HFFc6 (cell line): ENCODE results near the gene TTC24. TPM values are rescaled to one million over a fixed set of nuclear protein-coding genes. Genes with fewer than 3 reads are reported as not detected.
"Not testable (repeated sequence)": the region's sequence is repeated elsewhere in the genome, so short reads cannot be mapped to it uniquely, and the experiment has no call there.

ENCODE experiments used
- DNase-seq: peaks from one replicate; pipeline ENCODE4 v3.0.0-alpha.2; 2018
- H3K27ac Mint-ChIP-seq: 2 replicates; pipeline ENCODE4 v1.8.0; 2020; ENCODE audit warnings: mild to moderate bottlenecking, mixed read lengths
- H3K27me3 Mint-ChIP-seq: 2 replicates; pipeline ENCODE4 v1.8.0; 2021; ENCODE audit warnings: mild to moderate bottlenecking, moderate library complexity, mixed read lengths; ENCODE audit not compliant: insufficient read depth
- H3K36me3 Mint-ChIP-seq: 2 replicates; pipeline ENCODE4 v1.8.0; 2021; ENCODE audit warnings: low read depth, mixed read lengths
- H3K4me1 Mint-ChIP-seq: 2 replicates; pipeline ENCODE4 v1.8.0; 2020; ENCODE audit warnings: low read depth, mixed read lengths
- H3K4me3 Mint-ChIP-seq: 2 replicates; pipeline ENCODE4 v1.8.0; 2020; ENCODE audit warnings: mild to moderate bottlenecking, moderate library complexity, mixed read lengths
- H3K9me3 Mint-ChIP-seq: 2 replicates; pipeline ENCODE4 v1.8.0; 2020; ENCODE audit warnings: mild to moderate bottlenecking, mixed read lengths
- CTCF ChIP-seq: fragments of 200-600 bp; sonication (generic); IDR thresholded peaks from 2 replicates; pipeline ENCODE4 v1.5.0; 2021; ENCODE audit warnings: antibody characterized with exemption, mild to moderate bottlenecking
- total RNA-seq, 6 experiments: library from RNA; stranded (reverse); fragmentation: NEBNext Ultra II Directional; extraction: Animal tissue kit (Norgen Biotek cat#: 25700); gene quantifications; 2 replicates in 1 of 6; 3 replicates in 5 of 6; pipeline ENCODE4 v1.2.3, GENCODE V29; 2021

Gene TTC24
- total RNA-seq, 6 experiments from 2014 or later: not detected

- Mint-ChIP-seq H3K4me3 (no peak overlapping the region), H3K27me3 (peaks cover 51% of the 10 kb centered on the region), H3K4me1 (peaks cover 6% of the 10 kb centered on the region), H3K9me3 (no peaks in the 10 kb centered on the region), H3K27ac (no peak overlapping the region), H3K36me3 (no peaks in the 10 kb centered on the region)
- no peak for DNase-seq
- peak; percentile 61; the same call in 1 of the 2 replicates for TF ChIP-seq CTCF
Measured at GRCh38 chr1:156626079-156626438, 46.5 kb downstream of the TTC24 start.

- H3K9me3 Mint-ChIP-seq: no peaks in the 10 kb centered on the region
- DNase-seq: peak; percentile 60
- H3K4me1 Mint-ChIP-seq: peaks cover 6% of the 10 kb centered on the region
- H3K27ac Mint-ChIP-seq: no peak overlapping the region
- no peaks in the 10 kb centered on the region for H3K36me3 Mint-ChIP-seq
- H3K27me3 Mint-ChIP-seq: peaks cover 54% of the 10 kb centered on the region
- TF ChIP-seq CTCF: peak; percentile 87
- H3K4me3 Mint-ChIP-seq: no peak overlapping the region
Measured at GRCh38 chr1:156627313-156627880, 47.9 kb downstream of the TTC24 start.

GRCh38 chr1:156629823-156630449 is 50.4 kb downstream of the TTC24 start:
- no peak overlapping the region for H3K4me3 Mint-ChIP-seq
- no peaks in the 10 kb centered on the region for H3K9me3 Mint-ChIP-seq
- H3K36me3 Mint-ChIP-seq: no peaks in the 10 kb centered on the region
- no peak for TF ChIP-seq CTCF
- H3K27ac Mint-ChIP-seq: no peak overlapping the region
- peaks cover 54% of the 10 kb centered on the region for H3K27me3 Mint-ChIP-seq
- peaks cover 6% of the 10 kb centered on the region for H3K4me1 Mint-ChIP-seq
- DNase-seq: no peak

- H3K27me3 Mint-ChIP-seq: peaks cover 54% of the 10 kb centered on the region
- not testable (repeated sequence) for H3K36me3 Mint-ChIP-seq, H3K4me3 Mint-ChIP-seq, DNase-seq, H3K4me1 Mint-ChIP-seq, H3K9me3 Mint-ChIP-seq, H3K27ac Mint-ChIP-seq
- peak; percentile 30 for TF ChIP-seq CTCF
Measured at GRCh38 chr1:156631152-156631551, 51.6 kb downstream of the TTC24 start.

- peaks cover 49% of the 10 kb centered on the region for H3K27me3 Mint-ChIP-seq
- TF ChIP-seq CTCF: no peak
- no peaks in the 10 kb centered on the region for H3K36me3 Mint-ChIP-seq
- H3K9me3 Mint-ChIP-seq: no peaks in the 10 kb centered on the region
- DNase-seq: no peak
- no peaks in the 10 kb centered on the region for H3K4me1 Mint-ChIP-seq
- H3K27ac Mint-ChIP-seq: no peak overlapping the region
- no peak overlapping the region for H3K4me3 Mint-ChIP-seq
Measured at GRCh38 chr1:156632355-156632754, 52.8 kb downstream of the TTC24 start.

Other genes starting within 250 kb of the TTC24 start
- gene CCT3, start 241.4 kb upstream of the TTC24 start, total RNA-seq: 100 to 1,000 TPM; 306 to 382 (median 317) TPM
- gene TSACC, start 241.2 kb upstream of the TTC24 start, total RNA-seq: under 1 TPM; 0.48 to 0.99 (median 0.70) TPM
- gene RHBG, start 210.5 kb upstream of the TTC24 start, total RNA-seq: not detected
- 10 to 100 TPM; 50.0 to 60.1 (median 56.8) TPM for gene MEF2D, start 78.9 kb upstream of the TTC24 start, total RNA-seq
- 10 to 100 TPM; 13.9 to 33.3 (median 29.0) TPM for gene IQGAP3, start 7.2 kb upstream of the TTC24 start, total RNA-seq
- gene NAXE, start 12.1 kb downstream of the TTC24 start, total RNA-seq: 10 to 100 TPM; 73.9 to 83.9 (median 76.7) TPM
- gene GPATCH4, start 21.8 kb downstream of the TTC24 start, total RNA-seq: 10 to 100 TPM; 25.0 to 35.8 (median 32.7) TPM
- not detected for gene HAPLN2, start 39.7 kb downstream of the TTC24 start, total RNA-seq
- not detected for gene BCAN, start 62.4 kb downstream of the TTC24 start, total RNA-seq
- 100 to 1,000 TPM; 106 to 126 (median 116) TPM for gene NES, start 97.7 kb downstream of the TTC24 start, total RNA-seq
- gene CRABP2, start 125.9 kb downstream of the TTC24 start, total RNA-seq: 10 to 100 TPM; 55.9 to 70.4 (median 59.2) TPM
- gene METTL25B, start 148.7 kb downstream of the TTC24 start, total RNA-seq: 10 to 100 TPM; 11.2 to 16.0 (median 13.9) TPM
- gene ISG20L2, start 149.0 kb downstream of the TTC24 start, total RNA-seq: 10 to 100 TPM; 16.2 to 26.9 (median 20.6) TPM
- 10 to 100 TPM; 82.5 to 93.7 (median 86.8) TPM for gene MRPL24, start 161.4 kb downstream of the TTC24 start, total RNA-seq
- gene HDGF, start 172.0 kb downstream of the TTC24 start, total RNA-seq: 100 to 1,000 TPM; 229 to 324 (median 315) TPM
- gene PRCC, start 187.8 kb downstream of the TTC24 start, total RNA-seq: 10 to 100 TPM; 67.0 to 79.3 (median 71.5) TPM
- under 1 TPM in 2 of 6 experiments, not detected in 4; 0.09 to 0.17 TPM for gene SH2D2A, start 237.1 kb downstream of the TTC24 start, total RNA-seq